ENCODE results near the gene ATG16L1. TPM values are rescaled to one million over a fixed set of nuclear protein-coding genes. Genes with fewer than 3 reads are reported as not detected.

The ATG16L1 gene
- total RNA-seq, 1 experiment from 2014 or later: 52.3 TPM

DNA sequence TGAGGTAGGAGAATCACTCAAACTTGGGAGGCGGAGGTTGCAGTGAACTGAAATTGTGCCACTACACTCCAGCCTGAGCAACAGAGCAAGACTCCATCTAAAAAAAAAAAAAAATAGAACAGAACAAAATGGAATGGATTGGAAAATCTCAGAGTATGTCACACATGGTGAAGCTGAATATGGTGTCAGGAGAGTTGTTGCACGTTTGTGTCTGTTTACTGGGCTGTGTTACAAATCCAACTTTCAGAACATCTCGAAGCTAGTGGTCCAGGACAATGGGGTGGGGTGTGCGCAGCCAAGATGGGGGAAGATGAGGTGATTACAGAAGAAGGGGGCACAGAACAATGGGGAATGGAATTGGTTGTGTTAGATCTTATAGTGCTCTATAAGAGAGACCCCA is 73.8 kb downstream of the ATG16L1 start:
- TF ChIP-seq TCF7L2 (IDR thresholded peaks at IDR 0.05; ENCODE audit: low read depth, low read length): no peak
- TF ChIP-seq SIN3A (IDR thresholded peaks at IDR 0.05; ENCODE audit: borderline replicate concordance, insufficient read depth, low read depth, low read length): no peak
- no peak for TF ChIP-seq POLR2AphosphoS5 (IDR thresholded peaks at IDR 0.05; ENCODE audit: low read depth, low read length)
- TF ChIP-seq, protein P1, sequence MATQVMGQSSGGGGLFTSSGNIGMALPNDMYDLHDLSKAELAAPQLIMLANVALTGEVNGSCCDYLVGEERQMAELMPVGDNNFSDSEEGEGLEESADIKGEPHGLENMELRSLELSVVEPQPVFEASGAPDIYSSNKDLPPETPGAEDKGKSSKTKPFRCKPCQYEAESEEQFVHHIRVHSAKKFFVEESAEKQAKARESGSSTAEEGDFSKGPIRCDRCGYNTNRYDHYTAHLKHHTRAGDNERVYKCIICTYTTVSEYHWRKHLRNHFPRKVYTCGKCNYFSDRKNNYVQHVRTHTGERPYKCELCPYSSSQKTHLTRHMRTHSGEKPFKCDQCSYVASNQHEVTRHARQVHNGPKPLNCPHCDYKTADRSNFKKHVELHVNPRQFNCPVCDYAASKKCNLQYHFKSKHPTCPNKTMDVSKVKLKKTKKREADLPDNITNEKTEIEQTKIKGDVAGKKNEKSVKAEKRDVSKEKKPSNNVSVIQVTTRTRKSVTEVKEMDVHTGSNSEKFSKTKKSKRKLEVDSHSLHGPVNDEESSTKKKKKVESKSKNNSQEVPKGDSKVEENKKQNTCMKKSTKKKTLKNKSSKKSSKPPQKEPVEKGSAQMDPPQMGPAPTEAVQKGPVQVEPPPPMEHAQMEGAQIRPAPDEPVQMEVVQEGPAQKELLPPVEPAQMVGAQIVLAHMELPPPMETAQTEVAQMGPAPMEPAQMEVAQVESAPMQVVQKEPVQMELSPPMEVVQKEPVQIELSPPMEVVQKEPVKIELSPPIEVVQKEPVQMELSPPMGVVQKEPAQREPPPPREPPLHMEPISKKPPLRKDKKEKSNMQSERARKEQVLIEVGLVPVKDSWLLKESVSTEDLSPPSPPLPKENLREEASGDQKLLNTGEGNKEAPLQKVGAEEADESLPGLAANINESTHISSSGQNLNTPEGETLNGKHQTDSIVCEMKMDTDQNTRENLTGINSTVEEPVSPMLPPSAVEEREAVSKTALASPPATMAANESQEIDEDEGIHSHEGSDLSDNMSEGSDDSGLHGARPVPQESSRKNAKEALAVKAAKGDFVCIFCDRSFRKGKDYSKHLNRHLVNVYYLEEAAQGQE (IDR thresholded peaks at IDR 0.05; ENCODE audit: insufficient read depth in 1 of 2, low read depth in 2 of 2, low read length in 1 of 2): no peak
- no peaks in the 10 kb centered on the region for H3K9me3 ChIP-seq (ENCODE audit: control insufficient read depth, insufficient read depth, low read depth, low read length)
- H3K36me3 ChIP-seq (ENCODE audit: control insufficient read depth, insufficient read depth, low read length): no peaks in the 10 kb centered on the region
- ATAC-seq (no peak), DNase-seq (ENCODE audit: low read depth, low spot score) (no peak)
- intact Hi-C loops (cut with micrococcal nuclease; ENCODE audit: unreplicated experiment): no loop called here
- H3K4me3 ChIP-seq (ENCODE audit: low read depth in 2 of 2, low read length in 2 of 2): no peak overlapping the region
- no peaks in the 10 kb centered on the region for H3K4me1 ChIP-seq (ENCODE audit: control insufficient read depth, insufficient read depth, low read length)
- no peaks in the 10 kb centered on the region for H3K27me3 ChIP-seq (ENCODE audit: control insufficient read depth, insufficient read depth, low read length)
- POLR2A ChIA-PET: interaction anchor here (0.5 kb wide), 1 partner anchor 11 kb away, joined by 4 read pairs; no protein-coding TSS in a partner anchor
- in situ Hi-C loops (cut with HindIII; ENCODE audit: low pct_unique_long_range_greater_than_20kb, low sequenced_read_pairs): no loop called here
- no peak overlapping the region for H3K27ac ChIP-seq (ENCODE audit: low read length)
- BruUV-seq (replicated peaks): no TSS peak
- CTCF ChIA-PET: no interaction called here

DNA sequence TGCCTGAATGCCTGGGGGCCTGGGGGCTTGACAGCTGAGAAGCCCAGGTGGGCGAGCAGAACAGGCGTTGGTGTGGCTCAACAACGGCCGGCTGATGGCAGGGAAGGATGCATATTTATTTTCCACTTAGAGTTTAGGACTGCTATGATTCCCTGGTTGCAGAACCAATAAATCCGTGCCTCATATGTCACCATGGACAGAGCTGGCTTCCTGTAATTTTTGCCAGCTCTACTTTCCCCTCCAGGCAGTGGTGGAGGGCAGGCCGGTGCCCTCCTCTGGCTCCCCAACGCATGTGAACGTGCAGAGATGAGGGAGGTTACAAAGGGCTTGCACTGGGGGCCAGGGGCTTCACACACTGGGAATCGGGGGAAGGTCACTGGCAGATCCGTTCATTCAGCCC is 74.3 kb downstream of the ATG16L1 start:
- ATAC-seq: no peak
- in situ Hi-C loops (cut with HindIII; ENCODE audit: low pct_unique_long_range_greater_than_20kb, low sequenced_read_pairs): no loop called here

More for the DNA sequence above, 74.3 kb downstream of the ATG16L1 start:
- no peak for DNase-seq (ENCODE audit: low read depth, low spot score)
- Histone ChIP-seq H3K27ac (ENCODE audit: low read length) (no peak overlapping the region), H3K4me1 (ENCODE audit: control insufficient read depth, insufficient read depth, low read length) (no peaks in the 10 kb centered on the region), H3K27me3 (ENCODE audit: control insufficient read depth, insufficient read depth, low read length) (no peaks in the 10 kb centered on the region), H3K36me3 (ENCODE audit: control insufficient read depth, insufficient read depth, low read length) (no peaks in the 10 kb centered on the region), H3K4me3 (ENCODE audit: low read depth in 2 of 2, low read length in 2 of 2) (no peak overlapping the region), H3K9me3 (ENCODE audit: control insufficient read depth, insufficient read depth, low read depth, low read length) (no peaks in the 10 kb centered on the region)
- no peak for TF ChIP-seq SIN3A (IDR thresholded peaks at IDR 0.05; ENCODE audit: borderline replicate concordance, insufficient read depth, low read depth, low read length)
- TF ChIP-seq, protein P1 (IDR thresholded peaks at IDR 0.05; ENCODE audit: insufficient read depth in 1 of 2, low read depth in 2 of 2, low read length in 1 of 2): peak; percentile 18 to 37; a peak in 1 of 4 replicates
- TF ChIP-seq POLR2AphosphoS5 (IDR thresholded peaks at IDR 0.05; ENCODE audit: low read depth, low read length): no peak
- no peak for TF ChIP-seq CTCF (IDR thresholded peaks at IDR 0.05)
- no peak for TF ChIP-seq TCF7L2 (IDR thresholded peaks at IDR 0.05; ENCODE audit: low read depth, low read length)
- ChIA-PET POLR2A (interaction anchor here (0.5 kb wide), 1 partner anchor 11 kb away, joined by 4 read pairs; no protein-coding TSS in a partner anchor), CTCF (no interaction called here)
- intact Hi-C loops (cut with micrococcal nuclease; ENCODE audit: unreplicated experiment): no loop called here
- no TSS peak for BruUV-seq (replicated peaks)
